GM13977 (cell line): Measurements from ENCODE around the gene SOX12.

ENCODE experiments used
- DNase-seq: peaks from one replicate; pipeline ENCODE4 v3.0.0; 2012; ENCODE audit warnings: low spot score
- in situ Hi-C: fragments of 300-500 bp; cut with MboI; formaldehyde crosslinking; loops from one replicate; pipeline ENCODE4 v1.12.0; 2022; ENCODE audit warnings: low sequenced_read_pairs, low pct_unique_long_range_greater_than_20kb, mixed read lengths, inconsistent platforms; ENCODE audit not compliant: unreplicated experiment
- TF ChIP-seq, protein P1 (sequence below): IDR thresholded peaks from 2 replicates; pipeline ENCODE4 v1.5.1; 2012; ENCODE audit warnings: mild to moderate bottlenecking, control low read depth; ENCODE audit not compliant: insufficient read depth; ENCODE audit errors: extremely low read depth, missing control alignments

SOX12 gene

DNA sequence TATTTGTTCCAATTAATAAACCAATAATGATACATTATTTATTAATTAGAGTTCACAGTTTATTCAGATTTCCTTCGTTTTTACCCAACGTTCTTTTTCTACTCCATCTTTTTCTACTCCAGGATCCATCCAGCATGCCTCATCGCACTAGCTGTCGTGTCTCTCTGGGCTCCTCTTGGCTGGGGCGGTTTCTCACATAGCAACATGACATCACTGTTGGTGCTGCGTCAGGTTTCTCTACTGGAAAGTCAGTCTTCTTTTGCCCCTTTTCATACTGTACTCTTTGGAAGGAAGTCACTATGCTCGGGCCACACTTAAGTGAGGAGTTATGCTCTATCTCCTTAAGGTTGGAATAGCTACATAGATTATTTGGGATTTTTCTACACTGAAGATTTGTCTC lies 13.7 kb upstream of the SOX12 start:
- no peak for DNase-seq
- in situ Hi-C loops, result no loop called here
- TF ChIP-seq, protein P1, sequence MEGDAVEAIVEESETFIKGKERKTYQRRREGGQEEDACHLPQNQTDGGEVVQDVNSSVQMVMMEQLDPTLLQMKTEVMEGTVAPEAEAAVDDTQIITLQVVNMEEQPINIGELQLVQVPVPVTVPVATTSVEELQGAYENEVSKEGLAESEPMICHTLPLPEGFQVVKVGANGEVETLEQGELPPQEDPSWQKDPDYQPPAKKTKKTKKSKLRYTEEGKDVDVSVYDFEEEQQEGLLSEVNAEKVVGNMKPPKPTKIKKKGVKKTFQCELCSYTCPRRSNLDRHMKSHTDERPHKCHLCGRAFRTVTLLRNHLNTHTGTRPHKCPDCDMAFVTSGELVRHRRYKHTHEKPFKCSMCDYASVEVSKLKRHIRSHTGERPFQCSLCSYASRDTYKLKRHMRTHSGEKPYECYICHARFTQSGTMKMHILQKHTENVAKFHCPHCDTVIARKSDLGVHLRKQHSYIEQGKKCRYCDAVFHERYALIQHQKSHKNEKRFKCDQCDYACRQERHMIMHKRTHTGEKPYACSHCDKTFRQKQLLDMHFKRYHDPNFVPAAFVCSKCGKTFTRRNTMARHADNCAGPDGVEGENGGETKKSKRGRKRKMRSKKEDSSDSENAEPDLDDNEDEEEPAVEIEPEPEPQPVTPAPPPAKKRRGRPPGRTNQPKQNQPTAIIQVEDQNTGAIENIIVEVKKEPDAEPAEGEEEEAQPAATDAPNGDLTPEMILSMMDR, result no peak

- in situ Hi-C loops, result no loop called here
- TF ChIP-seq, protein P1, result no peak
- no peak for DNase-seq
Measured at GRCh38 chr20:312067-312466, 13.3 kb upstream of the SOX12 start.

- no peak for DNase-seq
- TF ChIP-seq, protein P1, result no peak
- in situ Hi-C loops, result no loop called here
Measured at GRCh38 chr20:312866-313265, 12.5 kb upstream of the SOX12 start.

GRCh38 chr20:313402-313801 lies 11.9 kb upstream of the SOX12 start:
- TF ChIP-seq, protein P1, result no peak
- in situ Hi-C loops, result no loop called here
- no peak for DNase-seq

DNA sequence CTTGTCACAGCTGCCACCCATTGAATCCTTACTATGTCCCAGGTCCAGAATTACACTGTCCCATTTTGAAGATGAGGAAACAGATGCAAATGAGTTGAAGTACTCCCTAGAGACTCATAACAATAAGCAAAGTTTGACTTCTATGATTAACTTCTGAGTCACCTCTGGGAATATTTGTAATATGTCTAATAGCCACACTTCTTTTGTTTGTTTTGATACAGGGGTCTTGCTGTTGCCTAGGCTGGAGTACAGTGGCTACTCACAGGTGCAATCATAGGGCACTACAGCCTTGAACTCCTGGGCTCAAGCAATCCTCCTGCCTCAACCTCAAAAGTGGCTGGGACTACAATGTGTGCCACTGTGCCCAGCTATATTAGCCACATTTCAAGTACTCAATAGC lies 11.4 kb upstream of the SOX12 start:
- no peak for DNase-seq
- in situ Hi-C loops, result no loop called here

DNA sequence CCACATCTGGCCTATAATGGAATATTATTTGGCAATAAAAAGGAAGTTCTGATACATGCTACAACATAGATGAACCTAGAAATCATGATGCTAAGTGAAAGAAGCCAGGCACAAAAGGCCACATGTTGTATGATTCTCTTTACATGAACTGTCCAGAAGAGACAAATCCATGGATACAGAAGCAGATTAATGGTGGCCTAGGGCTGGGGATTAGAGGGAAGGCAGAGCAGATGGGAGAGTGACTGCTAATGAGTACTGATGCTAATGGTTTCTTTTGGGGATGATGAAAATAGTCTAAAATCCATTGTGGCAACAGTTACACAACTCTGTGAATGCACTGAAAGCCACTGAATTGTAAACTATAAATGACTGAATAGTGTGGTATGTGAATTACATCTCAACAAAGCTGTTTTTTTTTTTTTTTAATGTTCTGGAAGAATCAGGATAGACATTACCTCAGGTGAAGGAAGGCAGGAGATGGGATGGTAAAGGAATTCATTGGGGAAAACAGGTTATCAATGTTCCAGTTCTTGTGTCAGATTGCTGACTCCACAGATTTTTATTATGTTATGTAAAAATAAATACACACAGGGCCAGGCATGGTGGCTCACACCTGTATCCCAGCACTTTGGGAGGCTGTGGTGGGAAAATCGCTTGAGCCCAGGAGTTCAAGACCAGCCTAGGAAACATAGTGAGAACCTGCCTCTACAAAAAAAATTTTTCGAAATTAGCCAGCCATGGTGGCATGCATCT lies 8.9 kb upstream of the SOX12 start:
- in situ Hi-C loops, result no loop called here
- DNase-seq, result no peak
- TF ChIP-seq, protein P1, result no peak

More for the DNA sequence above, 11.4 kb upstream of the SOX12 start:
- TF ChIP-seq, protein P1, result no peak
